IMR-90 (cell line): ENCODE results near the gene FAM81A. TPM values are rescaled to one million over a fixed set of nuclear protein-coding genes. Genes with fewer than 3 reads are reported as not detected.

Experiments
- ATAC-seq: fragments of 200-7000 bp; cut with Tn5 transposase; 2 replicates; pipeline ENCODE4 v1.9.1; 2020; ENCODE audit warnings: low read depth, mild to moderate bottlenecking, moderate library complexity
- BruUV-seq: library from RNA; stranded (reverse); fragments of 400-500 nt; replicated peaks from 2 replicates; lab custom pipeline; 2021; lab: Mats Ljungman, UMichigan
- CTCF ChIA-PET: fragments of 300-600 bp; formaldehyde crosslinking; extraction: SDS; loops from one replicate; lab custom pipeline; 2021; ENCODE audit warnings: antibody characterized with exemption; lab: Yijun Ruan, JAX
- POLR2A ChIA-PET: fragments of 300-600 bp; sonication (Branson Sonifier 250); formaldehyde crosslinking; loops from one replicate; lab custom pipeline; 2022; ENCODE audit warnings: antibody characterized with exemption; ENCODE audit not compliant: unreplicated experiment; lab: Charles Lee
- DNase-seq: peaks from one replicate; pipeline ENCODE4 v3.0.0; 2013
- H2AFZ ChIP-seq: replicated peaks from 2 replicates; pipeline ENCODE3; 2013; ENCODE audit warnings: low read length, mild to moderate bottlenecking; ENCODE audit not compliant: poor library complexity
- H2AK5ac ChIP-seq: 2 replicates; pipeline ENCODE4 v1.6.1; 2013; ENCODE audit warnings: low read depth, low read length, inconsistent platforms
- H2AK9ac ChIP-seq: replicated peaks from 2 replicates; pipeline ENCODE3; 2013; ENCODE audit warnings: mild to moderate bottlenecking, low read depth, low read length, moderate library complexity; ENCODE audit not compliant: poor library complexity
- H2BK120ac ChIP-seq: 2 replicates; pipeline ENCODE4 v1.6.1; 2013; ENCODE audit warnings: low read depth, low read length, inconsistent platforms
- H2BK15ac ChIP-seq: 3 replicates; pipeline ENCODE4 v1.6.1; 2013; ENCODE audit warnings: low read depth, low read length, inconsistent platforms
- H2BK20ac ChIP-seq: 2 replicates; pipeline ENCODE4 v1.6.1; 2013; ENCODE audit warnings: low read depth, mild to moderate bottlenecking, inconsistent platforms, low read length, moderate library complexity
- H2BK5ac ChIP-seq: 2 replicates; pipeline ENCODE4 v1.6.1; 2013; ENCODE audit warnings: mild to moderate bottlenecking, low read depth, low read length, inconsistent platforms; ENCODE audit not compliant: poor library complexity, severe bottlenecking
- H3K14ac ChIP-seq: replicated peaks from 2 replicates; pipeline ENCODE4 v1.6.1; 2013; ENCODE audit warnings: low read depth, low read length, inconsistent platforms
- H3K18ac ChIP-seq: 2 replicates; pipeline ENCODE4 v1.6.1; 2013; ENCODE audit warnings: low read depth, low read length, control low read depth
- H3K23ac ChIP-seq: 2 replicates; pipeline ENCODE4 v1.6.1; 2013; ENCODE audit warnings: low read depth, low read length, inconsistent platforms
- H3K27ac ChIP-seq: 2 replicates; pipeline ENCODE4 v1.5.1; 2013; ENCODE audit warnings: mild to moderate bottlenecking, control low read depth, low read length; ENCODE audit not compliant: insufficient read depth
- H3K27me3 ChIP-seq: 2 replicates; pipeline ENCODE4 v1.6.1; 2013; ENCODE audit warnings: low read length; ENCODE audit not compliant: control insufficient read depth, insufficient read depth
- H3K36me3 ChIP-seq: 2 replicates; pipeline ENCODE4 v1.6.1; 2013; ENCODE audit warnings: low read length, mixed read lengths; ENCODE audit not compliant: control insufficient read depth, insufficient read depth
- H3K4ac ChIP-seq: 2 replicates; pipeline ENCODE4 v1.6.1; 2013; ENCODE audit warnings: low read depth, low read length, inconsistent platforms
- H3K4me1 ChIP-seq: 2 replicates; pipeline ENCODE4 v1.6.1; 2013; ENCODE audit warnings: low read length, mixed read lengths; ENCODE audit not compliant: control insufficient read depth, insufficient read depth
- H3K4me2 ChIP-seq: 2 replicates; pipeline ENCODE4 v1.6.1; 2013; ENCODE audit warnings: low read depth, mild to moderate bottlenecking, control low read depth, low read length, moderate library complexity
- H3K4me3 ChIP-seq: 2 replicates; pipeline ENCODE4 v1.5.1; 2013; ENCODE audit warnings: low read depth, mild to moderate bottlenecking, control low read depth, low read length, moderate library complexity; ENCODE audit not compliant: insufficient read depth
- H3K56ac ChIP-seq: 2 replicates; pipeline ENCODE4 v1.6.1; 2013; ENCODE audit warnings: low read length, inconsistent platforms; ENCODE audit not compliant: insufficient read depth; ENCODE audit errors: extremely low read depth
- H3K79me1 ChIP-seq, 2 experiments: 2 replicates each; pipeline ENCODE4 v1.6.1; 2013; ENCODE audit warnings: low read length in 2 of 2, inconsistent platforms in 1 of 2, low read depth in 1 of 2
- H3K9ac ChIP-seq: 2 replicates; pipeline ENCODE4 v1.6.1; 2013; ENCODE audit warnings: low read depth, low read length, control low read depth
- H3K9me1 ChIP-seq: 2 replicates; pipeline ENCODE4 v1.6.1; 2013; ENCODE audit warnings: low read length, inconsistent platforms; ENCODE audit not compliant: insufficient read depth
- H3K9me3 ChIP-seq: 2 replicates; pipeline ENCODE4 v1.6.1; 2013; ENCODE audit warnings: low read length; ENCODE audit not compliant: control insufficient read depth, insufficient read depth
- H4K20me1 ChIP-seq: 2 replicates; pipeline ENCODE4 v1.6.1; 2013; ENCODE audit warnings: low read length, inconsistent platforms; ENCODE audit not compliant: insufficient read depth
- H4K5ac ChIP-seq: 2 replicates; pipeline ENCODE4 v1.6.1; 2013; ENCODE audit warnings: mild to moderate bottlenecking, low read depth, low read length, control low read depth
- H4K8ac ChIP-seq, 2 experiments: 2 replicates each; pipeline ENCODE4 v1.6.1; 2013; ENCODE audit warnings: low read depth in 2 of 2, low read length in 2 of 2, control low read depth in 1 of 2, inconsistent platforms in 1 of 2
- H4K91ac ChIP-seq: 2 replicates; pipeline ENCODE4 v1.6.1; 2013; ENCODE audit warnings: low read depth, low read length, inconsistent platforms; ENCODE audit not compliant: insufficient read depth
- CHD1 ChIP-seq: IDR thresholded peaks from 2 replicates; pipeline ENCODE4 v1.6.1; 2012; ENCODE audit warnings: low read depth, low read length, improper control_type of control experiment
- MAFK ChIP-seq: IDR thresholded peaks from 2 replicates; pipeline ENCODE4 v1.6.1; 2012; ENCODE audit warnings: low read depth, low read length, improper control_type of control experiment
- MAZ ChIP-seq: IDR thresholded peaks from 2 replicates; pipeline ENCODE4 v1.6.1; 2012; ENCODE audit warnings: low read depth, mild to moderate bottlenecking, low read length, improper control_type of control experiment, moderate library complexity, borderline replicate concordance
- MXI1 ChIP-seq: IDR thresholded peaks from 2 replicates; pipeline ENCODE4 v1.6.1; 2012; ENCODE audit warnings: low read depth, mild to moderate bottlenecking, low read length, moderate library complexity, borderline replicate concordance
- NFE2L2 ChIP-seq: fragments of 150-350 bp; IDR thresholded peaks from 2 replicates; pipeline ENCODE4 v1.6.1; 2016; ENCODE audit warnings: low read depth, mild to moderate bottlenecking, low read length
- RAD21 ChIP-seq: IDR thresholded peaks from 2 replicates; pipeline ENCODE4 v1.6.1; 2012; ENCODE audit warnings: low read length, improper control_type of control experiment
- RCOR1 ChIP-seq: IDR thresholded peaks from 2 replicates; pipeline ENCODE4 v1.6.1; 2012; ENCODE audit warnings: mild to moderate bottlenecking, low read length, improper control_type of control experiment; ENCODE audit not compliant: insufficient replicate concordance
- SMC3 ChIP-seq: fragments of 150-350 bp; IDR thresholded peaks from 2 replicates; pipeline ENCODE4 v1.6.1; 2016; ENCODE audit warnings: low read depth, mild to moderate bottlenecking, antibody characterized with exemption, low read length, moderate library complexity
- USF2 ChIP-seq: fragments of 150-350 bp; IDR thresholded peaks from 2 replicates; pipeline ENCODE4 v1.6.1; 2017; ENCODE audit warnings: mild to moderate bottlenecking, antibody characterized with exemption, low read length, low read depth
- WGBS, 2 experiments: methylation state at CpG; one replicate each; pipeline versions ENCODE4 v1.1.5 to v1.1.7; 2013; ENCODE audit warnings: missing lambda C conversion rate in 2 of 2; ENCODE audit not compliant: insufficient read length in 1 of 2; ENCODE audit errors: extremely low coverage in 2 of 2; 5-methylcytosine and 5-hydroxymethylcytosine counted together
- dilution Hi-C: fragments of 300-500 bp; cut with HindIII; formaldehyde crosslinking; loops from one replicate; pipeline ENCODE4 v1.14.3; 2018; ENCODE audit warnings: low sequenced_read_pairs; ENCODE audit not compliant: unreplicated experiment
- in situ Hi-C: fragments of 300-500 bp; cut with MboI; formaldehyde crosslinking; loops from 3 replicates; pipeline ENCODE4 v1.14.3; 2019; ENCODE audit warnings: low sequenced_read_pairs, inconsistent platforms, mixed read lengths
- intact Hi-C: fragments of 100-400 bp; cut with micrococcal nuclease; formaldehyde crosslinking; loops from 2 replicates; pipeline ENCODE4 v1.10.0; 2022
- polyA plus RNA-seq, 3 experiments: library from polyadenylated mRNA; depleted of rRNA; stranded (reverse); fragments of >200 nt; gene quantifications; 2 replicates each; pipeline ENCODE4 v1.2.3, GENCODE V29; 2012; ENCODE audit warnings: low replicate concordance in 1 of 3
- total RNA-seq: library from RNA; depleted of rRNA; stranded (reverse); fragments of >200 nt; gene quantifications from 2 replicates; pipeline ENCODE4 v1.2.3, GENCODE V29; 2012
- TF ChIP-seq, protein P1 (sequence below): conservative IDR thresholded peaks from 2 replicates; pipeline ENCODE4 v1.5.1; 2012; ENCODE audit warnings: mild to moderate bottlenecking, low read depth, low read length, improper control_type of control experiment

Gene FAM81A
- total and polyA plus RNA-seq, 2 of the 4 experiments (the other 2 are of a cell fraction): not detected

DNA sequence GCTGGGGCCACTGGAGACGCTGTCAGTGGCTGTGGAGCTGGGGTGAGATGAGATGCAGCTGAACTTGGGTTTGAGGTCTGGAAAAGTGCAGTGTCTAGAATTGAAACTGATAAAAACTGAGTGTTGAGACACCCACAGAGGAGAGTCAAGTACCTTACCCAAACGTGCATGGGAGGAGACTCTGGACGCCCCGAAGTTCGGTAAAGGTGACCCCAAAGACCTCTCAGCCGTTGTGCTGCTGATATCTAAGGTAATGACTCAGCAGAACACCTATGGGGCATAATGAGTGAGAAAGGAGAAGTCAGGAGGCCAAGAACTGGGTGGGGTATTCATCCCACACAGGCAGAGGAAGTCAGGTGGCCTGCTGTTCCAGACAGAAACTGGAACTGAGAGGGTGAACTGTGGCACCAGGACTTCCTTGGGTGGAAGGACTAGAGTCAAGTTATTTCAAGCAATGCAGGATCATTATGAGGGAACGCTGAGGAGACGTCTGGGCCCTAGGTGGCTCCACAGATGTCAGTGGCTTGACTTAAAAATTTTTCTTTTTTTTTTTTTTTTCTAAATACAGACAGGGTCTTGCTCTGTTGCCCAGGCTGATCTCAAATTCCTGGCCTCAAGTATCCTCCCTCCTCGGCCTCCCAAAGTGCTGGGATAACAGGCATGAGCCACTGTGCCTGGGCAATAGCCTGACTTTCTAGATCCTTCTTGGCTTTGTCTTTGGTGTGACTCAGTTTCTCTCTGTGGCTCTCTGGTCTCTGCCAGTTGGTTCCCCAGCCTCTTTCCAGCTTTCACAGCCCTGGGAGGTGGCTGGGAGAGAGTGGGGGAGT is 105.9 kb downstream of the FAM81A start:
- Histone ChIP-seq H3K9me3 (no peaks in the 10 kb centered on the region), H4K20me1 (no peaks in the 10 kb centered on the region), H3K4ac (no peak overlapping the region), H3K56ac (no peak overlapping the region), H2BK15ac (no peak overlapping the region), H2BK20ac (no peak overlapping the region), H3K79me1 (no peaks in the 10 kb centered on the region), H3K27ac (no peak overlapping the region), H3K4me1 (no peaks in the 10 kb centered on the region), H4K91ac (no peak overlapping the region), H3K18ac (no peak overlapping the region), H3K4me3 (no peak overlapping the region), H2AFZ (no peak overlapping the region), H3K14ac (no peak overlapping the region), H2AK9ac (no peak overlapping the region), H3K36me3 (no peaks in the 10 kb centered on the region), H2BK120ac (no peak overlapping the region), H3K27me3 (peaks cover 32% of the 10 kb centered on the region), H3K4me2 (no peak overlapping the region), H3K9ac (no peak overlapping the region), H3K9me1 (no peaks in the 10 kb centered on the region), H4K5ac (no peak overlapping the region), H4K8ac (no peak overlapping the region), H2AK5ac (no peak overlapping the region), H2BK5ac (no peak overlapping the region), H3K23ac (no peak overlapping the region)
- DNase-seq: no peak
- no peak for ATAC-seq
- WGBS, 2 experiments: 35% methylated on average over 5 of the region's 9 CpGs; no CpG with 5 or more reads in 1 of the 2 experiments
- ChIA-PET POLR2A (no interaction called here), CTCF (no interaction called here)
- intact Hi-C loops (no loop called here), in situ Hi-C loops (no loop called here), dilution Hi-C loops (no loop called here)
- TF ChIP-seq MAFK (no peak), MAZ (no peak), NFE2L2 (no peak), MXI1 (no peak), RAD21 (no peak), SMC3 (no peak), USF2 (no peak), RCOR1 (no peak), CHD1 (no peak)
- TF ChIP-seq, protein P1, sequence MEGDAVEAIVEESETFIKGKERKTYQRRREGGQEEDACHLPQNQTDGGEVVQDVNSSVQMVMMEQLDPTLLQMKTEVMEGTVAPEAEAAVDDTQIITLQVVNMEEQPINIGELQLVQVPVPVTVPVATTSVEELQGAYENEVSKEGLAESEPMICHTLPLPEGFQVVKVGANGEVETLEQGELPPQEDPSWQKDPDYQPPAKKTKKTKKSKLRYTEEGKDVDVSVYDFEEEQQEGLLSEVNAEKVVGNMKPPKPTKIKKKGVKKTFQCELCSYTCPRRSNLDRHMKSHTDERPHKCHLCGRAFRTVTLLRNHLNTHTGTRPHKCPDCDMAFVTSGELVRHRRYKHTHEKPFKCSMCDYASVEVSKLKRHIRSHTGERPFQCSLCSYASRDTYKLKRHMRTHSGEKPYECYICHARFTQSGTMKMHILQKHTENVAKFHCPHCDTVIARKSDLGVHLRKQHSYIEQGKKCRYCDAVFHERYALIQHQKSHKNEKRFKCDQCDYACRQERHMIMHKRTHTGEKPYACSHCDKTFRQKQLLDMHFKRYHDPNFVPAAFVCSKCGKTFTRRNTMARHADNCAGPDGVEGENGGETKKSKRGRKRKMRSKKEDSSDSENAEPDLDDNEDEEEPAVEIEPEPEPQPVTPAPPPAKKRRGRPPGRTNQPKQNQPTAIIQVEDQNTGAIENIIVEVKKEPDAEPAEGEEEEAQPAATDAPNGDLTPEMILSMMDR: no peak
- BruUV-seq: no TSS peak
